Measurements from ENCODE around the gene GRIK4. TPM values are rescaled to one million over a fixed set of nuclear protein-coding genes. Genes with fewer than 3 reads are reported as not detected.

GRIK4 gene
- total RNA-seq, 2 donors from 2014 or later = 0.05 to 1.7 TPM

DNA sequence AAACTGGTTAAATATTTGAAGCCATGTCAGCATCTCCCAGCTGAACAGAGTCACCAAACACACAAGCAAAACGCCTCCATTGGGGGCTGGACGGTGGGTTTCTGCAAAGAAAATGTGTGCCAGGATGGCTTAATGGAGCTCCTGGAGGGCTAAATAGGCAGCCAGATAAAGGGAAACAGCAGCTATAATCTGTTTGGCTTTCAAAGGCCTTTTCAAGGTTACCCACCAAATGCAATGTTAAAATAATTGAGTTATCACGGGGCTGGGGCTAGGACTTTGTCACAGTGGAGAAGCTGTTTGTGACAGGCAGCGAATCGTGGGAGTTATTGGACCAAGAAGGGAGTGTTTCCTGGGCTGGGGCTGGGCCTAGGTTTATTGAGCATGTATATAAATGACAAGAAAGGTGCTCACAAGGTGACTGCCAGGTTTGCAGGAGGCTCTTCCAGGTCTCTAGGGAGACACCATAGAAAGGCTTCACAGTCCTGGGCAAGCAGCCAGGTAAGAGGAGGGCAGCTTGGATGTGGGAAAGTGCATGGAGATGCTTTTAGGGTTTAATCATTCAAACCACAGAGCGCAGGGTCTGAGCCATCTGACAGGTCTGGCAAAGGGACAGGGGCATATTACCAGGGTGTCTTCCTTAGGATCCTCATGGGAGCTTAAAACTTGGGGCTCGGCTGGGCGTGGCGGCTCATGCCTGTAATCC, 28.3 kb downstream of the GRIK4 start:
- H3K9me3 ChIP-seq = no peaks in the 10 kb centered on the region
- no peak for DNase-seq (ENCODE audit: low spot score)
- H3K27ac ChIP-seq = no peak overlapping the region
- WGBS = 73% methylated on average over 9 of the region's 9 CpGs
- intact Hi-C loops (cut with DNase I) = no loop called here
- no peaks in the 10 kb centered on the region for H3K36me3 ChIP-seq
- H3K27me3 ChIP-seq (replicated peaks; ENCODE audit: insufficient read depth) = no peaks in the 10 kb centered on the region
- TF ChIP-seq POLR2A (IDR thresholded peaks at IDR 0.05) = no peak
- no peak for TF ChIP-seq POLR2AphosphoS5 (IDR thresholded peaks at IDR 0.05)
- TF ChIP-seq, protein P1, sequence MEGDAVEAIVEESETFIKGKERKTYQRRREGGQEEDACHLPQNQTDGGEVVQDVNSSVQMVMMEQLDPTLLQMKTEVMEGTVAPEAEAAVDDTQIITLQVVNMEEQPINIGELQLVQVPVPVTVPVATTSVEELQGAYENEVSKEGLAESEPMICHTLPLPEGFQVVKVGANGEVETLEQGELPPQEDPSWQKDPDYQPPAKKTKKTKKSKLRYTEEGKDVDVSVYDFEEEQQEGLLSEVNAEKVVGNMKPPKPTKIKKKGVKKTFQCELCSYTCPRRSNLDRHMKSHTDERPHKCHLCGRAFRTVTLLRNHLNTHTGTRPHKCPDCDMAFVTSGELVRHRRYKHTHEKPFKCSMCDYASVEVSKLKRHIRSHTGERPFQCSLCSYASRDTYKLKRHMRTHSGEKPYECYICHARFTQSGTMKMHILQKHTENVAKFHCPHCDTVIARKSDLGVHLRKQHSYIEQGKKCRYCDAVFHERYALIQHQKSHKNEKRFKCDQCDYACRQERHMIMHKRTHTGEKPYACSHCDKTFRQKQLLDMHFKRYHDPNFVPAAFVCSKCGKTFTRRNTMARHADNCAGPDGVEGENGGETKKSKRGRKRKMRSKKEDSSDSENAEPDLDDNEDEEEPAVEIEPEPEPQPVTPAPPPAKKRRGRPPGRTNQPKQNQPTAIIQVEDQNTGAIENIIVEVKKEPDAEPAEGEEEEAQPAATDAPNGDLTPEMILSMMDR (IDR thresholded peaks at IDR 0.05) = no peak
- no peaks in the 10 kb centered on the region for H3K4me1 ChIP-seq (replicated peaks)
- H3K4me3 ChIP-seq = no peak overlapping the region

DNA sequence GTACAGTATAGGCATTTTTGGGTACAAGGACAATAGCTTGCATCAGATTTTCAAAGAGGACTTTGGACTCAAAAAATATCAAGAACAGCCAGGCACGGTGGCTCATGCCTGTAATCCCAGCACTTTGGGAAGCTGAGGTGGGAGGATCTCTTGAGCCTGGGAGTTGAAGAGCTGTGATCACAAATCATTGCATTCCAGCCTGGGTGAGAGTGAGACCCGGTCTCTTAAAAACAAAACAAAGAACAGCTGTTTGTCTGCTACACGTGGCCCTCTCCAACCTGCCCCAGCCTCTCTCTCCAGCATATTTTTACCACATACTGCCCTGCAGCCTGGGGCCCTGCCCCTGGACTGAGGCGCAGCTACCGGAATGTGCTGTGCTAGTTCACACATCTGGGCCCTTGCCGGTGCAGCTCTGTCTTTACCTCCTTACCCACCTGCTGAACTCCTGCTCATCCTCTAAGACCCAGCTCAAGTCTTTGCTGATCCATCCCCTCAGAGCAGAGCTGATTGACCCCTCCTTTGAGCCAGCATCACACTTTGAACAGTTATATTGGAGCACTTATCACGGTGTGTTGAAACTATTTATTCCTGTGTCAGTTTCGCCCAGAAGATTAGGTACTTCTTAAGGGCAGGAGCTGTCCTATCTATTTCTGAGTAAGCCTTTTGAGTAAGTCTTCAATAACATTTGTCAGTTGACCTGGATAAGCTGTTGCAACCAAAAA, 29.4 kb downstream of the GRIK4 start:
- WGBS = 56% methylated on average over 8 of the region's 8 CpGs
- TF ChIP-seq, protein P1 (IDR thresholded peaks at IDR 0.05) = no peak
- no peak for TF ChIP-seq POLR2AphosphoS5 (IDR thresholded peaks at IDR 0.05)
- TF ChIP-seq POLR2A (IDR thresholded peaks at IDR 0.05) = no peak
- no peak overlapping the region for H3K4me3 ChIP-seq
- DNase-seq (ENCODE audit: low spot score) = no peak
- no peaks in the 10 kb centered on the region for H3K9me3 ChIP-seq
- intact Hi-C loops (cut with DNase I) = no loop called here
- no peak overlapping the region for H3K27ac ChIP-seq
- no peaks in the 10 kb centered on the region for H3K4me1 ChIP-seq (replicated peaks)
- no peaks in the 10 kb centered on the region for H3K27me3 ChIP-seq (replicated peaks; ENCODE audit: insufficient read depth)
- no peaks in the 10 kb centered on the region for H3K36me3 ChIP-seq

DNA sequence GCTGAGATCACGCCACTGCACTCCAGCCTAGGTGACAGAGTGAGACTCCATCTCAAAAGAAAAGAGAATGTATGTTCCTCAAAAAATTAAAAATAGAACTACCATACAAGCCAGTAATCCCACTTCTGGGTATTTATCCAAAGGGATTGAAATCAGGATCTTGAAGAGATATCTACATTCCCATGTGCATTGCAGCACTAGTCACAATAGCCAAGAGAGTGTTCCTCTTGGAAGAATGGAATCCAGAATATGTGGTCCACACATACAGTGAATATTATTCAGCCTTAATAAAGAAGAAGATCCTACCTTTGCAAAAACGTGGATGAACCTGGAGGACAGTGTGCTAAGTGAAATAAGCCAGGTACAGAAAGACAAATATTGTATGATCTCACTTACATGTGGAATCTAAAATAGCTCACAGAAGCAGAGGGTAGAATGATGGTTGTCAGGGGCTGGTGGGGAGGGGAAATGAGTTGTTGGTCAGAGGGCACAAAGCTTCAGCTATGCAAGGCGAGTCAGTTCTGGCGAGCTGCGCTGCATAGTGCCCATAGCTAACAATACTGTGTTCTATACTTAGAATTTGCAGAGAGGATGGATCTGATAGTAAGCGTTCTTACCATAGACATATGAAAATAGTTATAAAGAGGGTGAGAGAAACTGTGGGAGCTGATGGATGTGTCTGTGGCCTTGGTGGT, 32.1 kb downstream of the GRIK4 start:
- 91% methylated on average over 6 of the region's 6 CpGs for WGBS

DNA sequence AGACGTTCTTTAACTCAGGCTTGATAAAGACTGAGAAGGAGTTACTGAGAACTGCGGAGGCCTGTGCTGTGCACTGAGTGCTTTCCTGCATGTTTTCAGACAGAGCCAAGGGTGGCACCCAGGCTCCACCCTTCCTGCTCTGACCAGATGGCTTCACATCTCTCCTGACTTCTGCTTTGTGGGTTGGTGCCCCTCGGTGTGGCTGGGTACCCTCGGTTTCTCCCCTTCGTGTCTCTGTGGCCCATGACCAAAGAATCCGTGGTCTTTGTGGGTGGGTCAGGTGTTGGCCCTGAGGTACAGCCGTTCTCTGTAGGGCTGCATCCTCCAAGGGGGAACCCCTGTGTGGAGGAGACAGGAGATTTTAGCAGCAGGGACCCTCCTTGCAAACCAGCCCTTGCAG, 34.3 kb downstream of the GRIK4 start:
- H3K27ac ChIP-seq = no peak overlapping the region
- H3K4me3 ChIP-seq = no peak overlapping the region
- no peaks in the 10 kb centered on the region for H3K36me3 ChIP-seq
- intact Hi-C loops (cut with DNase I) = no loop called here
- H3K4me1 ChIP-seq (replicated peaks) = no peaks in the 10 kb centered on the region
- DNase-seq (ENCODE audit: low spot score) = no peak
- no peak for TF ChIP-seq POLR2AphosphoS5 (IDR thresholded peaks at IDR 0.05)
- TF ChIP-seq POLR2A (IDR thresholded peaks at IDR 0.05) = no peak
- TF ChIP-seq, protein P1 (IDR thresholded peaks at IDR 0.05) = no peak
- H3K27me3 ChIP-seq (replicated peaks; ENCODE audit: insufficient read depth) = no peaks in the 10 kb centered on the region
- no peaks in the 10 kb centered on the region for H3K9me3 ChIP-seq
- 67% methylated on average over 7 of the region's 7 CpGs for WGBS

More for the DNA sequence above, 32.1 kb downstream of the GRIK4 start:
- TF ChIP-seq POLR2A (IDR thresholded peaks at IDR 0.05) (no peak), POLR2AphosphoS5 (IDR thresholded peaks at IDR 0.05) (no peak)
- TF ChIP-seq, protein P1 (IDR thresholded peaks at IDR 0.05) = no peak
- no peaks in the 10 kb centered on the region for H3K9me3 ChIP-seq
- H3K27ac ChIP-seq = no peak overlapping the region
- no peaks in the 10 kb centered on the region for H3K27me3 ChIP-seq (replicated peaks; ENCODE audit: insufficient read depth)
- no peaks in the 10 kb centered on the region for H3K36me3 ChIP-seq
- intact Hi-C loops (cut with DNase I) = no loop called here
- no peak for DNase-seq (ENCODE audit: low spot score)
- H3K4me1 ChIP-seq (replicated peaks) = no peaks in the 10 kb centered on the region
- H3K4me3 ChIP-seq = no peak overlapping the region
